IPS-11a (cell line): ENCODE results near the gene PI4KB.
"Not testable (repeated sequence)": the region's sequence is repeated elsewhere in the genome, so short reads cannot be mapped to it uniquely, and the experiment has no call there.

ENCODE experiments used
- H3K4me3 ChIP-seq: one replicate; pipeline ENCODE4 v1.5.1; 2013; ENCODE audit warnings: low read depth, low read length, control low read depth

PI4KB gene

GRCh38 chr1:151327223-151327902 lies at the start of gene PI4KB:
PI4KB (minus strand) TSS chr1:151327416; CDS start chr1:151316481, 10,935 bp downstream.
- peak within 1 kb of the TSS; percentile 68 for H3K4me3 ChIP-seq

GRCh38 chr1:151373196-151373595 lies 46.0 kb upstream of the PI4KB start:
- H3K4me3 ChIP-seq = no peak overlapping the region

GRCh38 chr1:151372058-151372934 lies 45.1 kb upstream of the PI4KB start, which contains the start of gene SELENBP1:
SELENBP1 (minus strand) TSS chr1:151372705; CDS start chr1:151372641, 64 bp downstream.
- no peak within 1 kb of the TSS for H3K4me3 ChIP-seq

- H3K4me3 ChIP-seq = no peak overlapping the region
Observed at GRCh38 chr1:151371370-151372057, 44.3 kb upstream of the PI4KB start.

- no peak overlapping the region for H3K4me3 ChIP-seq
Observed at GRCh38 chr1:151370211-151370911, 43.1 kb upstream of the PI4KB start.

- H3K4me3 ChIP-seq = no peak overlapping the region
Observed at GRCh38 chr1:151369621-151370048, 42.4 kb upstream of the PI4KB start.

- no peak overlapping the region for H3K4me3 ChIP-seq
Observed at GRCh38 chr1:151369302-151369610, 42.0 kb upstream of the PI4KB start.

- H3K4me3 ChIP-seq = no peak overlapping the region
Observed at GRCh38 chr1:151368393-151369301, 41.4 kb upstream of the PI4KB start.

GRCh38 chr1:151367658-151368392 lies 40.6 kb upstream of the PI4KB start:
- no peak overlapping the region for H3K4me3 ChIP-seq

- no peak overlapping the region for H3K4me3 ChIP-seq
Observed at GRCh38 chr1:151364996-151365395, 37.8 kb upstream of the PI4KB start.

- H3K4me3 ChIP-seq = no peak overlapping the region
Observed at GRCh38 chr1:151362308-151363155, 35.3 kb upstream of the PI4KB start.

GRCh38 chr1:151361883-151362282 lies 34.7 kb upstream of the PI4KB start:
- H3K4me3 ChIP-seq = no peak overlapping the region

- no peak overlapping the region for H3K4me3 ChIP-seq
Observed at GRCh38 chr1:151356696-151357095, 29.5 kb upstream of the PI4KB start.

GRCh38 chr1:151352021-151352718 lies 25.0 kb upstream of the PI4KB start:
- H3K4me3 ChIP-seq = no peak overlapping the region

- H3K4me3 ChIP-seq = not testable (repeated sequence)
Observed at GRCh38 chr1:151350323-151350722, 23.1 kb upstream of the PI4KB start.

GRCh38 chr1:151347523-151348246 lies 20.5 kb upstream of the PI4KB start:
- no peak overlapping the region for H3K4me3 ChIP-seq
